NOMO-1 treated with dmso at 0.1 percent for 144 hours (cell line): ENCODE results near the gene SLC16A11.
A peak's percentile ranks its signal among the peaks of the same experiment; 100 is the strongest.

Experiments used
- DNase-seq: peaks from one replicate; lab custom pipeline; 2025; ENCODE audit not compliant: unreplicated experiment; lab: John Stamatoyannopoulos, UW

SLC16A11 gene

DNA sequence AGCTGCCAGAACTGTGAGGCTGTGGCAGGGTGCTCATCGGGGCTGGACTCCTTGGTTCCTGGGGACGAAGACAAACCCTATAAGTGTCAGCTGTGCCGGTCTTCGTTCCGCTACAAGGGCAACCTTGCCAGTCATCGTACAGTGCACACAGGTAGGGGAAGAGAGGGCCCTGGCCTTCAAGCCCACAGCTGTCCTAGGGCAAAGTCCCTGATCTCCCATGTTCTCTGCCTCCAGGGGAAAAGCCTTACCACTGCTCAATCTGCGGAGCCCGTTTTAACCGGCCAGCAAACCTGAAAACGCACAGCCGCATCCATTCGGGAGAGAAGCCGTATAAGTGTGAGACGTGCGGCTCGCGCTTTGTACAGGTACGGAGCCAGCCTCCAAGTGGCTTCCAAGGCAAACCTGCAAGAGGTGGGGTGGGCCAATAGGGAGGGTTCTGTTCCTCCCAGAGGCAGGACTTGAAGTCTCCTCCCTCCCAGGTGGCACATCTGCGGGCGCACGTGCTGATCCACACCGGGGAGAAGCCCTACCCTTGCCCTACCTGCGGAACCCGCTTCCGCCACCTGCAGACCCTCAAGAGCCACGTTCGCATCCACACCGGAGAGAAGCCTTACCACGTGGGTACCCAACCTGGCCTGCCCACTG is 17.3 kb downstream of the SLC16A11 start:
- DNase-seq: no peak

GRCh38 chr17:7025245-7025644 is 18.6 kb downstream of the SLC16A11 start:
- no peak for DNase-seq

- no peak for DNase-seq
Measured at GRCh38 chr17:7024402-7024785, 19.5 kb downstream of the SLC16A11 start.

DNA sequence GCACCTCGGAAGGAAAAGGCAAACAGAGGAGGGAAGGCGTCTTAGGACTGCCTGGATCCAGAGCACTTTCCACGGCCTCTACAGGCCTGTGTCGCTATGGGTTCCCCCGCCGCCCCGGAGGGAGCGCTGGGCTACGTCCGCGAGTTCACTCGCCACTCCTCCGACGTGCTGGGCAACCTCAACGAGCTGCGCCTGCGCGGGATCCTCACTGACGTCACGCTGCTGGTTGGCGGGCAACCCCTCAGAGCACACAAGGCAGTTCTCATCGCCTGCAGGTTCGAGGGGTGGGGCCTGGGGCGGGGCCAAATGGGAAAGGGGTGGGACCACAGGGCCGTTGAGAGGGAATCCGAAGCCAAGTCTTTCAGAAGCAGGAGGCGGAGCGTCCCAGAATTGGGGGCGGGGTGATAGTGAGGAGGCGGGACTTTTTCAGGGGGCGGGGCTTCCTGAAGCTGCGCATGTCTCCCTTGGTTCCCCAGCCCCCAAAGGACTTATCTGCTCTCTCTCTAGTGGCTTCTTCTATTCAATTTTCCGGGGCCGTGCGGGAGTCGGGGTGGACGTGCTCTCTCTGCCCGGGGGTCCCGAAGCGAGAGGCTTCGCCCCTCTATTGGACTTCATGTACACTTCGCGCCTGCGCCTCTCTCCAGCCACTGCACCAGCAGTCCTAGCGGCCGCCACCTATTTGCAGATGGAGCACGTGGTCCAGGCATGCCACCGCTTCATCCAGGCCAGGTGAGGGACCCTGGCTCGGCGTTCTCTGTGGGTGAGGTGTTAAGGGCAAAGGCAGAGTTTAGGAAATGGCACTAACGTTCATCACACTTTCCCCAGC is 20.1 kb downstream of the SLC16A11 start:
- DNase-seq: peak; percentile 61

GRCh38 chr17:7022781-7023571 is 20.9 kb downstream of the SLC16A11 start, which contains the start of gene BCL6B:
Gene BCL6B (plus strand): TSS chr17:7023050. CDS start chr17:7023672, 622 bp downstream.
- no peak for DNase-seq

- peak; percentile 57 for DNase-seq
Measured at GRCh38 chr17:7021993-7022778, 21.7 kb downstream of the SLC16A11 start.

DNA sequence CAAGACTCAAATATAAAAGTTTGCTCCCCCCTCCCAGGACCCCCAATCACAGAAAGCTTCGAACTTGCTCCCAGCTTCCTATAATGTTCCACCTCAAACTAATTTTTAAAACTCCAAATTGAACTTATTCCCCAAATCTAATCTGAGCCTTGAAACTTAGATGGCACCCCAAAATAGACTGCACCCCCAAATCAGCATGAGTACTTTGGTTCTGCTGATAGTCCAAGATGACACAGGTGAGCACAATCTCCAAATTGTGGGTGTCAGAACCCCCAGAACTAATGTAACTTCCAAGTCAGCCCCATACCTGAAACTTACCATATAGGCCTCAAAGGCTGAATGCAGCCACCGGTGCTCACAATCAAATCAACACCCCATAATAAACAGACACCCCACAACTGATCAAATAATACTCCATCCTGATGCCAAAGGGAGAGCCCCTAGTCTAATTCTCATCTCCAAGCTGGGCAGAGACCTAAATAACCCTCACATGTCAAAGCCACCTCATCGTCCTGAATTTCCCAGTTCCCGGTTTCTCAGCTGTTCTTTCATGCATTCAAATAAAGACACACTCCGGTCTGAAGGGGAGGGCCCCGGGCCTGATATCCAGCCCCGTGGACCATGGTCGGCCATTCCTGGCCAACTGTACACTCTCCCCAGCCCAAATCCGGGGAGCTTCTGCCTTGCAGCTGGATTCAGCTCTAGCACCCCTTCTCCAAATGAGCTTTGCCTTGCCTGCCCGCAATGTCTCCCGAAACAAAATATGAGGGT is 22.8 kb downstream of the SLC16A11 start:
- DNase-seq: no peak

- no peak for DNase-seq
Measured at GRCh38 chr17:7019839-7020519, 23.9 kb downstream of the SLC16A11 start.

GRCh38 chr17:7019367-7019766 is 24.5 kb downstream of the SLC16A11 start:
- no peak for DNase-seq

DNA sequence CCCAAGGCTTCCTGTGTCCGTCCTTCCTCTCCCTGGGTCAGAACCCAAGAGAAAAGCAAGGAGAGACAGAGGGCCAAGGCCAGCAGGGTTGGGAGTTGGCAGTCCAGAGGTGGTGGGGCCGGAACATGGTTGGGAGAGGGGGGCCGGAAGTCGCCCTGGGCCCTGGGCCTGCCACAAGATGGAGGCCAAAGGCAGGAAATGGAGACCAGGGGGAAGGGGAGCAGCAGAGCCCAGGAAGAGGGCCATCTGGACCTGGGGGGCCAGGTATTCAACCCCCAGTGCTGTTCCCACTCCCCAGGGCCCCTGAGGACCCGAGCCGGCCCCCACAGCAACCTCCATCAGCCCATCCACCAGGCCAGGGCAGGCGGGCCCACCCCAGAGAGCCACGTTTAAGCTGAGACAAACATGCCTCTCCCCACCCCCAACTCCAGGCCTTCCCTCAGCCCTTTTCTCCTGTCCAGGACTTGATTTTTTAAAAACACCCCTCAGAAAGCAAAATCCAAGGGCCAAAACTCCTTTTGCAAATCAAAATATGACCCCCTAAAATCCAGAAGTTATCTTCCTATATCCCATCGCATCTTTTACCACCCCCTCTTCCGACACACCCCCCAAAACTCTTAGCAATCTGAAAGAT is 25.4 kb downstream of the SLC16A11 start:
- no peak for DNase-seq

DNA sequence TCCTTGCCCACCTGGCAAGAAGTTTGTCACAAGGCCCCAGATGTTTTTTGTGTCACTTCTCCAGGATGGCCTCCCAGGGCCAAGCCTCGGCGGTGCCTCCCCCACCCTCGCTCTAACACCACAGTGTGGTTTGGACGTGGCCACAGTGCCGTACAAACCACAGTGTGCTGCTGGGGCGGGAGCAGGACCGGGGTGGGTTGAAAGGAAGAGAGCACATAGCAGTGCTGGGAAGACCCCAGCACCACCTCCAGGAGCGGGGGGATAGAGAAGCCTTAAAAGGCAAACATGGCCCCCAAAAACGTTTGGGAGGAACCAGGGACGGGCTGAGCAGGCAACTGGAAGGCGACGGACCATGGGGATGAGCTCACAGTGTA is 26.1 kb downstream of the SLC16A11 start:
- DNase-seq: no peak

DNA sequence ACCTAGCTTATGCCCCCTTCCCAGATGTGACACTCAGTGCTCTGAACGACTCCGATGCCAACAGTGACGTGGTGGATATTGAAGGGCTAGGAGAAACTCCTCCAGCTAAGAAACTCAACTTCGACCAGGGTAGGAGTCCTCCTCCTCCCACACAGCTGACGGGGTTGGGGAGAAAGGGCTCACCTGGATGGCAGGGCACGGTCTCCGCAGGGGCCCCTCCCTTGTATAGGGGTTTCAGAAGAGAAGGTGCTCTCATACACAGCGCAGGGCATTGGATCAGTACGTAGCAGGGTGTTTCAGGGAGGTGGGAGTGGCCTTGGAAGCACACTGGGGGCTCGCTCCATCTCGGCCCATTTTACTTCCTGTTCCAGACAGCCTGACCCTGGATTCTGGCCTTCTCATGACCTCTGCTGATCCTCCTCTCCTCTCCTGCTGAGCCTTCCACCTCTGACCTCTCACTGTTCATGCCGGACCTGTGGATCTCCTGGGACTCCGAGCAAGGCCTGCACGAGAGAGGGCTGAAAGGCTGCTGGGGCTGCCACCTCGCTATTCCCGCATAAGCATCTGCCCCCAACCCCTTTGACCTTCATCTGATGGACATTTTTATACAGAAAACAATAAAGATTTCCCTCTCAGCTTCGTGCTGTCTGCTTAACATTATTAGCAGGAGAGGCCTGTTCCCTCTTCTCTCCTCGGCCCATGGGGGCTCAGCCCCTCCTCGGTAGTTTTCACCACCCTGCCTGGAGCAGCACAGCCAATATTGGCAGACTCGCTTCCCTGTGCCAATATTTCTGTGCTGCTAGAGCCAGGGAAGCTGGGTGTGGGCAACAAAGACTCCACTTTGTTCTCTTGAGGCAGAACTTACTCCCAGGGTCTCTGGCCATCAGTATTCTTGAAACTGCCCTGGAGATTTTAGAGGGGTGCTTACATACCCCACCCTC is 26.7 kb downstream of the SLC16A11 start:
- no peak for DNase-seq

DNA sequence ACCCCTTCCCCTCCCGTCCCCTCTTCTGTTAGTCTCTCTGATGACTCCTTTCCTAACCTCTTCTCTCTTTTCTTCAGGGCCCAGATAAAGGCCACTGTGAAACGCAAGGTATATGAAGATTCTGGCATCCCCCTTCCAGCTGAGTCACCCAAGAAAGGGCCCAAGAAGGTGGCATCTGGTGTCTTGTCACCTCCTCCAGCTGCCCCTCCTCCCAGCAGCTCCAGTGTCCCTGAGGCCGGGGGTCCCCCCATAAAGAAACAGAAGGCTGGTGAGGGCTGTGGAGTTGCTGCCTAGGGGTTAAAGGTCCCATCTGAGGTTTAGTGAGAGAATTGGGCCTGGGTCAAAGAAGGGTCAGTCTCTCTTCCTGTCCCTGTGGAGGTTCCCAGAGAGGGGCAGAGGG is 27.5 kb downstream of the SLC16A11 start:
- no peak for DNase-seq

- no peak for DNase-seq
Measured at GRCh38 chr17:7014995-7015958, 28.6 kb downstream of the SLC16A11 start.

- peak; percentile 97 for DNase-seq
Measured at GRCh38 chr17:7014261-7014994, 29.5 kb downstream of the SLC16A11 start.

GRCh38 chr17:7011942-7012254 is 32.0 kb downstream of the SLC16A11 start:
- DNase-seq: no peak
